Measurements from ENCODE around the gene EPS8L1. TPM values are rescaled to one million over a fixed set of nuclear protein-coding genes. Genes with fewer than 3 reads are reported as not detected.

Gene EPS8L1
- total RNA-seq, 2 donors from 2014 or later, result 42.1 to 75.9 TPM

GRCh38 chr19:55133639-55134444 lies 58.2 kb downstream of the EPS8L1 start:
- intact Hi-C loops (cut with DNase I, micrococcal nuclease), result no loop called here
- no peak for DNase-seq
- ATAC-seq, result no peak

GRCh38 chr19:55134736-55135135 lies 59.1 kb downstream of the EPS8L1 start:
- DNase-seq (no peak), ATAC-seq (no peak)
- intact Hi-C loops (cut with DNase I, micrococcal nuclease), result no loop called here

- DNase-seq, result no peak
- no peak for ATAC-seq
- intact Hi-C loops (cut with DNase I, micrococcal nuclease), result no loop called here
Observed at GRCh38 chr19:55136399-55137102, 60.9 kb downstream of the EPS8L1 start.

Small RNA genes within 50 kb of the gene (microRNA-seq; reads per million reads assigned to microRNA genes)
- gene MIR7975, result 0 reads per million in 2 donors

Other genes with a start within 250 kb of the EPS8L1 start
- gene KIR2DS4, start 243.2 kb upstream of the EPS8L1 start, total RNA-seq, result not detected
- gene KIR3DL2, start 225.4 kb upstream of the EPS8L1 start, total RNA-seq, result under 1 TPM in 1 of 2 donors, not detected in 1; 0.15 TPM
- not detected for gene FCAR, start 201.6 kb upstream of the EPS8L1 start, total RNA-seq
- under 1 TPM in 1 of 2 donors, not detected in 1; 0.39 TPM for gene NCR1, start 169.7 kb upstream of the EPS8L1 start, total RNA-seq
- gene NLRP7, start 128.3 kb upstream of the EPS8L1 start, total RNA-seq, result under 1 TPM in 1 of 2 donors, not detected in 1; 0.17 TPM
- gene NLRP2, start 109.5 kb upstream of the EPS8L1 start, total RNA-seq, result 1 to 10 TPM; 2.0 to 3.8 TPM
- gene GP6, start 37.6 kb upstream of the EPS8L1 start, total RNA-seq, result under 1 TPM; 0.28 to 0.49 TPM
- gene RDH13, start 12.7 kb upstream of the EPS8L1 start, total RNA-seq, result 10 to 100 TPM; 50.5 to 69.3 TPM
- 100 to 1,000 TPM; 102 to 118 TPM for gene PPP1R12C, start 41.8 kb downstream of the EPS8L1 start, total RNA-seq
- under 1 TPM; 0.40 to 0.70 TPM for gene TNNT1, start 73.3 kb downstream of the EPS8L1 start, total RNA-seq
- 1 to 10 TPM in 1 of 2 donors, not detected in 1; 1.1 TPM for gene TNNI3, start 81.9 kb downstream of the EPS8L1 start, total RNA-seq
- gene DNAAF3, start 90.7 kb downstream of the EPS8L1 start, total RNA-seq, result 1 to 10 TPM in 1 of 2 donors, under 1 TPM in 1; 0.79 to 2.6 TPM
- gene SYT5, start 104.4 kb downstream of the EPS8L1 start, total RNA-seq, result 1 to 10 TPM in 1 of 2 donors, under 1 TPM in 1; 0.64 to 1.9 TPM
- gene PTPRH, start 133.6 kb downstream of the EPS8L1 start, total RNA-seq, result 100 to 1,000 TPM in 1 of 2 donors, 10 to 100 TPM in 1; 95.7 to 104 TPM
- gene TMEM86B, start 152.9 kb downstream of the EPS8L1 start, total RNA-seq, result 1 to 10 TPM; 2.2 to 2.9 TPM
- 10 to 100 TPM; 56.6 to 59.5 TPM for gene PPP6R1, start 183.1 kb downstream of the EPS8L1 start, total RNA-seq
- 10 to 100 TPM; 28.4 to 35.2 TPM for gene HSPBP1, start 204.2 kb downstream of the EPS8L1 start, total RNA-seq
- gene BRSK1, start 208.1 kb downstream of the EPS8L1 start, total RNA-seq, result 1 to 10 TPM in 1 of 2 donors, under 1 TPM in 1; 0.95 to 1.3 TPM
- gene TMEM150B, start 249.5 kb downstream of the EPS8L1 start, total RNA-seq, result 10 to 100 TPM; 50.2 to 54.6 TPM